Lower leg skin (tissue), 4 donors: ENCODE data around the gene TMEM94. TPM values are rescaled to one million over a fixed set of nuclear protein-coding genes. Genes with fewer than 3 reads are reported as not detected.

ENCODE experiments used
- DNase-seq, 2 donors: peaks; one replicate each; pipeline ENCODE4 v3.0.0-alpha.2; 2019; ENCODE audit warnings: low spot score in 2 of 2
- H3K4me3 ChIP-seq: fragments of 200-600 bp; sonication (generic); 2 replicates; pipeline ENCODE4 v1.5.1; 2017; ENCODE audit warnings: mild to moderate bottlenecking, low read depth; ENCODE audit not compliant: poor library complexity, severe bottlenecking
- POLR2A ChIP-seq, 2 donors: fragments of 450-650 bp; IDR thresholded peaks; one replicate each; pipeline ENCODE4 v1.6.1; 2016 to 2017; ENCODE audit warnings: antibody characterized with exemption in 2 of 2, mild to moderate bottlenecking in 1 of 2, moderate library complexity in 1 of 2
- WGBS, 2 donors: methylation state at CpG; one replicate each; pipeline ENCODE4 v1.1.5; 2018; 5-methylcytosine and 5-hydroxymethylcytosine counted together
- intact Hi-C: fragments of 100-400 bp; cut with DNase I; formaldehyde crosslinking; loops from one replicate; pipeline ENCODE4 v1.15.0; 2023; ENCODE audit warnings: low total_unique reads
- total RNA-seq, 4 donors: library from RNA; depleted of rRNA; stranded (reverse); fragments of >200 nt; gene quantifications; one replicate each; pipeline ENCODE4 v1.1.0, GENCODE V29; 2016
- TF ChIP-seq, protein P1 (sequence below), 3 donors: fragments of 450-650 bp; IDR thresholded peaks; one replicate each; pipeline ENCODE4 v1.5.1; 2016; ENCODE audit warnings: antibody characterized with exemption in 3 of 3, mild to moderate bottlenecking in 3 of 3, moderate library complexity in 2 of 3

TMEM94 gene
- total RNA-seq, 4 donors from 2014 or later = 39.3 to 103 (median 79.0) TPM

DNA sequence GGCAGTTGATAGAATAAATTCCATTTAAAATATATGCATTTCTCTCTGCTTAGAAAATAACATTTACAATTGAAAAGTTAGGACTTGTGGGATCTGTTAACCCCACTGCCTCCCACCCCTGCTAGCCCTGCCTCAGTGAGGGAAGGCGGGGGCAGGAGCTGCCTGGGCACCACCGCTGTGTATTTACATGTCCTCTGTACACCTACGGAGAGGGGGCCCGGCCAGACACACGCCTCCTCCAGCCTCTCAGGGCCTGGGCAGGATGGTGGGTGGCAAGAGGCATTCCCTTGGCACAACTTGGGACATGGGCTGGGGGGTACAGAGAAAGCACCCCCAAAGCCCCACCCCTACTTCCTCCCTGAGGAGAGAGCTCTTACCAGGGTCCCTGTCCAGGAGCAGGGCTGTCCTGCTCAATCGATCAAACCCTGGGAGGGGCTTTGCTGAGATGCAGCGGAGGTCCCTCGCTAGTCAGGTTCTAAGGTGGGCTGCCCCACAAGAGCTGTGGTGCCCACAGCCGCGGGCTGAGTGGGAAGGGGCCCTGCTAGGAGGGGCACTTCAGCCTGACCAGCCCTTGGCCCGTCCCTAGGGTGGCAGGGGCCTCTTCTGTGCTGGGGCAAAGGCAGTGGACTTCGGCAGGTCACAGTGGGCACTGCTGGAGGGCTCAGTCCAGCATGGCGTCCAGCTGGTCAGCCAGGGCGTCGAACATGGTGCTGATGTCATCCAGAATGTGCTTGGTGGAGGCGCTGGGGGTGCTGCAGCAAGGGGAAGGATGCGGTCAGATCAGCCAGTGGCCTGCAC lies 44.2 kb downstream of the TMEM94 start:
- no peak for TF ChIP-seq POLR2A (IDR thresholded peaks at IDR 0.05)
- TF ChIP-seq, protein P1, sequence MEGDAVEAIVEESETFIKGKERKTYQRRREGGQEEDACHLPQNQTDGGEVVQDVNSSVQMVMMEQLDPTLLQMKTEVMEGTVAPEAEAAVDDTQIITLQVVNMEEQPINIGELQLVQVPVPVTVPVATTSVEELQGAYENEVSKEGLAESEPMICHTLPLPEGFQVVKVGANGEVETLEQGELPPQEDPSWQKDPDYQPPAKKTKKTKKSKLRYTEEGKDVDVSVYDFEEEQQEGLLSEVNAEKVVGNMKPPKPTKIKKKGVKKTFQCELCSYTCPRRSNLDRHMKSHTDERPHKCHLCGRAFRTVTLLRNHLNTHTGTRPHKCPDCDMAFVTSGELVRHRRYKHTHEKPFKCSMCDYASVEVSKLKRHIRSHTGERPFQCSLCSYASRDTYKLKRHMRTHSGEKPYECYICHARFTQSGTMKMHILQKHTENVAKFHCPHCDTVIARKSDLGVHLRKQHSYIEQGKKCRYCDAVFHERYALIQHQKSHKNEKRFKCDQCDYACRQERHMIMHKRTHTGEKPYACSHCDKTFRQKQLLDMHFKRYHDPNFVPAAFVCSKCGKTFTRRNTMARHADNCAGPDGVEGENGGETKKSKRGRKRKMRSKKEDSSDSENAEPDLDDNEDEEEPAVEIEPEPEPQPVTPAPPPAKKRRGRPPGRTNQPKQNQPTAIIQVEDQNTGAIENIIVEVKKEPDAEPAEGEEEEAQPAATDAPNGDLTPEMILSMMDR (IDR thresholded peaks at IDR 0.05) = no peak
- intact Hi-C loops = no loop called here
- no peak overlapping the region for H3K4me3 ChIP-seq
- DNase-seq = no peak
- WGBS, 2 donors = 86 to 87% methylated on average over 8 to 9 of the region's 17 CpGs

DNA sequence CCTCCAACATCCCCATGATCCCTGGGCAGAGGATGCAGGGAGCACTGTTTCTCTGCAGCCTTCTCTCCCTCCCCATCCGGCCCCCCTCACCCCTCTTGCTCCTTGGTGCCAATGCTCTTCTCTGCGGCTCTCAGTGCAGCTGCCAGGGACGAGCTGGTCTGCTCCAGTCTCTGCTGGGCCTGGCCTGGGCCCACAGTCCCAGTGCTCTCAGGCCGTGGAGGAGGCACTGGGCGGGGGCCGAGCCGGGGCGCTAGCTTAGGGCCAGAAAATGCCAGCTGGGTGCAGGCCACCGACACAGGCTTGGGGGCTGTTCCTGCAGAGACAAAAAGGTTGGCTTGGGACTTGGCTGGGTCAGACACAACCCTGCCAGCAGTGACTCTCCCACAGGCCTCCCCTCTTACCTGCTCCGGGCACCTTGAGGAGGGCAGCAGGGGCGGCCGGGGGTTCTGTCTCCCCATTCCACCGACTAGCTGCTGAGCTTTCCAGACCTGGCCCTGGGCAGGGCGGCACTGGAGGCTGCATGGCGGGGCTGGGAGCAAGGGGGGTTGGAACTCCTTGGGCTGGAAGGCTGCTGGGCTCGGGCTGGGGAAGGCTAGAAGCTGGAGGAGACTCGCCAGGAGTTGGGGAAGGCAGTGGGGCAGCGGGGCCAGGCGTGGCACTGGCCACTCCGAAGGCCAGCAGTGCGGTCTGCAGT lies 45.1 kb downstream of the TMEM94 start:
- DNase-seq = no peak
- TF ChIP-seq, protein P1 (IDR thresholded peaks at IDR 0.05) = no peak
- no peak for TF ChIP-seq POLR2A (IDR thresholded peaks at IDR 0.05)
- intact Hi-C loops = no loop called here
- WGBS, 2 donors = 62 to 73% methylated on average over 13 to 16 of the region's 21 CpGs
- no peak overlapping the region for H3K4me3 ChIP-seq

DNA sequence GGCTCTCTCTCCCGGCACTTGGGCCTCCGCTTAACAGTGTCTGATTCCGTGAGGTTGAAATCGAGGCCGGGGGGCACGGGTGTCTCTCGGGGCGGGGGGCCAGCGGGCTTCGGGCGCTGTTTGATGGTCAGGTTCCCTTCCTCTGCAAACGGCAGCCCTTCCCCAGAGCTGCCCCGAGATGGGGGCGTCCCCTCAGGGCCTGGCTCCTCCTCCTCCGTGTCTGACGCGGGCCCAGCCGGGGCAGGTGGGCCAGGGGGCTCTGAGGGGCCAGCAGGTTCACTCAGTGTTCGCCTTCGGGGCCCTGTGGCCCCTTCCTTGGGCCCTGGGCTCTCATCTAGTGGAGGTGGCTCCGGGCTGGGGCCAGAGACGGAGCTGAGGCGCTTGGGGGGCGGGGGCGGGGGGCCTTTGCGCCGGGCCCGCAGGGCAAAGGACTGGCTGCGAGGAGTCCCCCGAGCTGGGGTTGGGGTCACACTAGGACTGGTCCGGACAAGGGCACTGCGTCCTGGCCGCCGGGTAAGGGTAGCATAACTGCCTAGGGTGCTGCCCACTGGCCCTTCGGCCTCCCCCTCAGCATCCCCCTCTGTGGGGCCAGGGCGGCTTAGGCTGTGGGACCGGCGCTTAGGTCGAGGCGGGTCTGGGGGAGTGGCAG lies 45.8 kb downstream of the TMEM94 start:
- WGBS, 2 donors = 88 to 89% methylated on average over 30 to 34 of the region's 40 CpGs
- H3K4me3 ChIP-seq = no peak overlapping the region
- no peak for DNase-seq
- TF ChIP-seq POLR2A (IDR thresholded peaks at IDR 0.05) = no peak
- TF ChIP-seq, protein P1 (IDR thresholded peaks at IDR 0.05) = no peak
- intact Hi-C loops = no loop called here

DNA sequence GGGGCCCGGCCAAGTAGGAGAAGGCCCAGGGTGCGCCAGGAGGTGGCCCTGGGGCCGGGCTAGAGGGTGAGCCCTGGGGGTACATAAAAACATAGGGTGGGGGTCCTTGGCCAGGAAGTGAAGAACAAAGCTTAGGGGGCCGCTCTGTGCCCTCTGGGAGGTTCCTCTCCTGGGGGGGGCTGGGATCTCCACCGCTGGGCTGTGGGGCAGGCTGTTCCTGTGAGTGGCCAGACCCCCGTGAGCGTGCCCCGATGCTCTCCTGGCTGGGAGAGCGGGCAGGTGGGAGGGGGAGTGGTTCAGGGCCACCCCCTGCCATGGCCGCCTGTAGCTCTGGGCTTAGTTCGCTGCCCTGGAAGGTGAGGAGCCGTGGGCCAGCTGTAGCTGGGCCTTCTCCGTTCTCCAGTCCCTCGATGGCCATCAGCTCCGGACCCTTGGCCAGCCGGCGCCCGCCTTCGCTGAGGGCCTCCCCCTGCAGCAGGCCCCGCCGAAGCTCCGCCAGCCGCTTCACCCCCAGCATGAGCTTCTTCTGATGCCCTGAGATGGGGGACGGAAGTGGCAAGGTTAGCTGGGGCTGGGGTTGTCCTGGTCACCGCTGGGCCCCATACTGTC lies 46.4 kb downstream of the TMEM94 start:
- WGBS, 2 donors = 90 to 94% methylated on average over 23 to 25 of the region's 25 CpGs
- intact Hi-C loops = no loop called here
- H3K4me3 ChIP-seq = no peak overlapping the region
- no peak for DNase-seq
- no peak for TF ChIP-seq POLR2A (IDR thresholded peaks at IDR 0.05)
- TF ChIP-seq, protein P1 (IDR thresholded peaks at IDR 0.05) = no peak

DNA sequence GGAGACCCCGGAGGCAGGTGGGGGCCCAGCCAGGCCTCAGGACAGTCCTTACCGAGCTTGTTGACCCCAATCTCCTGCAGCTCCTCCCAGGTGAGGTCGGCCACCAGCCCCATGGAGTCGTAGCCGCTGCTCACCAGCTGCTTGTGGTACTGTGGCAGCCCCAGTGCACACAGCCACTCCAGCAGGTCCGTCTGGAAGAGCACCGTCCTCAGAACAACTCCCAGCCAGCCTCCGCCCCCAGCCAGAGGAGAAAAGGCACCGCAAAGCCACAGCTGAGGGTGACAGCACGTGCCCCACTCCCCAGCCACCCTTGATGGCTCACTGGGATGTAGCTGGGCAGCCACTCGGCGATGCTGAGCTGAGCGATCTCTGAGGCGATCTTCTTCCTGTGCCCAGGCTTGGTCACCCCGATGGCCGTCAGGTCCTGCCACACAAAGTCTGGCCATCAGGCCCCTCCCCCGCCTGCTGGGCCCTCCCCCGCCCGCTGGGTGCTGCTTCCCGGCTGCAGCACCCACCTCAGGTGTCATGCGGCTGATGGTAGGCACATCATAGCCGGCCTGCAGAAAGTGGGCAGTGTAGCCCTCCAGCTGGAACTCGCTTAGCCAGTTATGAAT lies 47.0 kb downstream of the TMEM94 start:
- intact Hi-C loops = no loop called here
- 82 to 88% methylated on average over 16 to 21 of the region's 23 CpGs for WGBS, 2 donors
- DNase-seq = no peak

More for the DNA sequence above, 47.0 kb downstream of the TMEM94 start:
- TF ChIP-seq, protein P1 (IDR thresholded peaks at IDR 0.05) = no peak
- no peak for TF ChIP-seq POLR2A (IDR thresholded peaks at IDR 0.05)
- H3K4me3 ChIP-seq = no peak overlapping the region
